OCI-LY1 (cell line): ENCODE measurements around the gene ACBD3.

Experiments used
- H2AFZ ChIP-seq: fragments of 200-600 bp; sonication (generic), shearing (Covaris generic); 2 replicates; pipeline ENCODE4 v1.6.0; 2014; ENCODE audit warnings: antibody characterized with exemption, mild to moderate bottlenecking, low read length
- H3F3A ChIP-seq: fragments of 200-600 bp; sonication (generic), shearing (Covaris generic); 2 replicates; pipeline ENCODE4 v1.6.0; 2014; ENCODE audit warnings: mild to moderate bottlenecking, antibody characterized with exemption, low read length, moderate library complexity; ENCODE audit not compliant: insufficient read depth
- H3K27ac ChIP-seq: fragments of 200-600 bp; sonication (generic); 2 replicates; pipeline ENCODE4 v1.5.1; 2014; ENCODE audit warnings: low read length, mixed run types, mild to moderate bottlenecking, low read depth; ENCODE audit not compliant: poor library complexity, severe bottlenecking
- H3K27me3 ChIP-seq: fragments of 200-600 bp; sonication (generic); 2 replicates; pipeline ENCODE4 v1.6.0; 2014; ENCODE audit warnings: antibody characterized with exemption, mild to moderate bottlenecking, low read length, moderate library complexity; ENCODE audit not compliant: insufficient read depth
- H3K36me3 ChIP-seq: fragments of 200-600 bp; sonication (generic); 2 replicates; pipeline ENCODE4 v1.6.1; 2014; ENCODE audit warnings: mild to moderate bottlenecking, antibody characterized with exemption, low read length, moderate library complexity, mixed read lengths; ENCODE audit not compliant: insufficient read depth
- H3K4me1 ChIP-seq: fragments of 200-600 bp; sonication (generic); 2 replicates; pipeline ENCODE4 v1.5.1; 2014; ENCODE audit warnings: mild to moderate bottlenecking, low read length, moderate library complexity; ENCODE audit not compliant: insufficient read depth, severe bottlenecking
- H3K4me2 ChIP-seq: fragments of 200-600 bp; sonication (generic), shearing (Covaris generic); 2 replicates; pipeline ENCODE4 v1.6.1; 2014; ENCODE audit warnings: low read length
- H3K4me3 ChIP-seq: fragments of 200-600 bp; sonication (generic); 2 replicates; pipeline ENCODE4 v1.5.1; 2014; ENCODE audit warnings: low read length, low read depth, mild to moderate bottlenecking, mixed read lengths; ENCODE audit not compliant: poor library complexity, severe bottlenecking
- H3K79me2 ChIP-seq: fragments of 200-600 bp; shearing (Covaris generic); 2 replicates; pipeline ENCODE4 v1.6.1; 2016; ENCODE audit warnings: mixed run types, low read length, mixed read lengths; ENCODE audit not compliant: insufficient read depth
- H3K9ac ChIP-seq: fragments of 200-600 bp; sonication (generic), shearing (Covaris generic); 2 replicates; pipeline ENCODE4 v1.6.1; 2014; ENCODE audit warnings: mild to moderate bottlenecking, low read length, mixed read lengths
- H3K9me2 ChIP-seq: fragments of 200-600 bp; sonication (generic), shearing (Covaris generic); 2 replicates; pipeline ENCODE4 v1.6.1; 2014; ENCODE audit warnings: low read depth, mild to moderate bottlenecking, low read length, mixed read lengths
- H3K9me3 ChIP-seq: fragments of 200-600 bp; shearing (Covaris generic); 2 replicates; pipeline ENCODE4 v1.6.1; 2014; ENCODE audit warnings: low read length, mixed read lengths
- H4K20me1 ChIP-seq: fragments of 200-600 bp; sonication (generic), shearing (Covaris generic); 2 replicates; pipeline ENCODE4 v1.6.0; 2016; ENCODE audit warnings: mild to moderate bottlenecking, low read length; ENCODE audit not compliant: insufficient read depth
- CTCF ChIP-seq: fragments of 200-600 bp; sonication (generic), shearing (Covaris generic); IDR thresholded peaks from 2 replicates; pipeline ENCODE4 v1.5.1; 2017; ENCODE audit warnings: mild to moderate bottlenecking, antibody characterized with exemption, low read length, moderate library complexity, mixed read lengths
- EZH2 ChIP-seq: fragments of 200-600 bp; sonication (generic), shearing (Covaris generic); IDR thresholded peaks from 2 replicates; pipeline ENCODE4 v1.8.0; 2017; ENCODE audit warnings: borderline replicate concordance, mixed run types, mild to moderate bottlenecking, antibody characterized with exemption, low read length, moderate library complexity, mixed read lengths

ACBD3 gene

GRCh38 chr1:226120398-226120797 is 66.1 kb downstream of the ACBD3 start:
- no peak overlapping the region for H3K4me3 ChIP-seq
- H3K27ac ChIP-seq = no peak overlapping the region
- H3K4me1 ChIP-seq = peaks cover 37% of the 10 kb centered on the region
- H3K27me3 ChIP-seq = no peaks in the 10 kb centered on the region; the same call in none of the 2 replicates
- H3K9ac ChIP-seq = no peak overlapping the region
- no peaks in the 10 kb centered on the region for H3K9me2 ChIP-seq
- no peaks in the 10 kb centered on the region for H3K36me3 ChIP-seq
- TF ChIP-seq CTCF (no peak), EZH2 (no peak)
- no peaks in the 10 kb centered on the region for H4K20me1 ChIP-seq
- H3K9me3 ChIP-seq = no peaks in the 10 kb centered on the region
- no peak overlapping the region for H3K4me2 ChIP-seq
- no peaks in the 10 kb centered on the region for H3K79me2 ChIP-seq
- H2AFZ ChIP-seq = no peak overlapping the region
- no peaks in the 10 kb centered on the region for H3F3A ChIP-seq

GRCh38 chr1:226119169-226119568 is 67.4 kb downstream of the ACBD3 start:
- H3K9me2 ChIP-seq = no peaks in the 10 kb centered on the region
- TF ChIP-seq CTCF = no peak
- no peak for TF ChIP-seq EZH2
- no peaks in the 10 kb centered on the region for H3F3A ChIP-seq
- H4K20me1 ChIP-seq = no peaks in the 10 kb centered on the region
- no peak overlapping the region for H2AFZ ChIP-seq
- H3K4me3 ChIP-seq = no peak overlapping the region
- H3K9me3 ChIP-seq = no peaks in the 10 kb centered on the region
- H3K9ac ChIP-seq = no peak overlapping the region
- no peaks in the 10 kb centered on the region for H3K79me2 ChIP-seq
- H3K27ac ChIP-seq = no peak overlapping the region
- H3K4me1 ChIP-seq = peaks cover 25% of the 10 kb centered on the region
- H3K4me2 ChIP-seq = no peak overlapping the region
- H3K27me3 ChIP-seq = no peaks in the 10 kb centered on the region; the same call in none of the 2 replicates
- H3K36me3 ChIP-seq = no peaks in the 10 kb centered on the region

GRCh38 chr1:226118357-226118756 is 68.2 kb downstream of the ACBD3 start:
- H3K9ac ChIP-seq = no peak overlapping the region
- no peaks in the 10 kb centered on the region for H4K20me1 ChIP-seq
- peaks cover 17% of the 10 kb centered on the region for H3K4me1 ChIP-seq
- no peaks in the 10 kb centered on the region for H3K36me3 ChIP-seq
- H3K4me3 ChIP-seq = no peak overlapping the region
- no peaks in the 10 kb centered on the region for H3K9me2 ChIP-seq
- TF ChIP-seq EZH2 (no peak), CTCF (no peak)
- no peak overlapping the region for H3K4me2 ChIP-seq
- H2AFZ ChIP-seq = no peak overlapping the region
- H3K79me2 ChIP-seq = no peaks in the 10 kb centered on the region
- no peaks in the 10 kb centered on the region for H3K9me3 ChIP-seq
- no peaks in the 10 kb centered on the region for H3F3A ChIP-seq
- H3K27ac ChIP-seq = no peak overlapping the region
- H3K27me3 ChIP-seq = no peaks in the 10 kb centered on the region; the same call in none of the 2 replicates
